Ovary (tissue), 3 donors: Measurements from ENCODE around the gene ARVCF.

Experiments
- EP300 ChIP-seq: sonication (generic); formaldehyde crosslinking; IDR thresholded peaks from one replicate; pipeline ENCODE4 v1.6.1; 2017; ENCODE audit warnings: antibody characterized with exemption
- POLR2A ChIP-seq: fragments of 450-650 bp; IDR thresholded peaks from one replicate; pipeline ENCODE4 v1.6.1; 2017; ENCODE audit warnings: antibody characterized with exemption, mild to moderate bottlenecking, moderate library complexity
- TF ChIP-seq, protein P1 (sequence below), 3 donors: fragments of 450-650 bp in 2 of 3; fragments of 200-600 bp in 1 of 3; IDR thresholded peaks; one replicate each; pipeline versions ENCODE4 v1.5.1 to v1.8.0; 2016 to 2022; ENCODE audit warnings: antibody characterized with exemption in 3 of 3, mild to moderate bottlenecking in 1 of 3
- donor health status: DM: no; HTN: no; CAD: no.

- TF ChIP-seq, protein P1, sequence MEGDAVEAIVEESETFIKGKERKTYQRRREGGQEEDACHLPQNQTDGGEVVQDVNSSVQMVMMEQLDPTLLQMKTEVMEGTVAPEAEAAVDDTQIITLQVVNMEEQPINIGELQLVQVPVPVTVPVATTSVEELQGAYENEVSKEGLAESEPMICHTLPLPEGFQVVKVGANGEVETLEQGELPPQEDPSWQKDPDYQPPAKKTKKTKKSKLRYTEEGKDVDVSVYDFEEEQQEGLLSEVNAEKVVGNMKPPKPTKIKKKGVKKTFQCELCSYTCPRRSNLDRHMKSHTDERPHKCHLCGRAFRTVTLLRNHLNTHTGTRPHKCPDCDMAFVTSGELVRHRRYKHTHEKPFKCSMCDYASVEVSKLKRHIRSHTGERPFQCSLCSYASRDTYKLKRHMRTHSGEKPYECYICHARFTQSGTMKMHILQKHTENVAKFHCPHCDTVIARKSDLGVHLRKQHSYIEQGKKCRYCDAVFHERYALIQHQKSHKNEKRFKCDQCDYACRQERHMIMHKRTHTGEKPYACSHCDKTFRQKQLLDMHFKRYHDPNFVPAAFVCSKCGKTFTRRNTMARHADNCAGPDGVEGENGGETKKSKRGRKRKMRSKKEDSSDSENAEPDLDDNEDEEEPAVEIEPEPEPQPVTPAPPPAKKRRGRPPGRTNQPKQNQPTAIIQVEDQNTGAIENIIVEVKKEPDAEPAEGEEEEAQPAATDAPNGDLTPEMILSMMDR (IDR thresholded peaks at IDR 0.05): no peak
- TF ChIP-seq POLR2A: no peak
- no peak for TF ChIP-seq EP300
These were observed 1.4 kb downstream of the ARVCF start for GRCh38 chr22:20015187-20015625.
